Liver (tissue), 3 donors: Measurements from ENCODE around the gene GLT6D1.

Experiments used
- EGR1 ChIP-seq, 2 donors: IDR thresholded peaks; 2 replicates each; pipeline ENCODE4 v1.6.1; 2016 to 2018; ENCODE audit warnings: antibody characterized with exemption in 2 of 2, low read depth in 2 of 2
- GABPA ChIP-seq, 2 donors: IDR thresholded peaks in 1 of 2; conservative IDR thresholded peaks in 1 of 2; 2 replicates each; pipeline ENCODE4 v1.6.1; 2016; ENCODE audit warnings: antibody characterized with exemption in 2 of 2, mild to moderate bottlenecking in 1 of 2, moderate library complexity in 1 of 2
- HNF4A ChIP-seq, 2 donors: conservative IDR thresholded peaks; 2 replicates each; pipeline ENCODE4 v1.6.1; 2016; ENCODE audit warnings: antibody characterized with exemption in 2 of 2, mild to moderate bottlenecking in 2 of 2
- JUND ChIP-seq, 2 donors: IDR thresholded peaks; 2 replicates each; pipeline ENCODE4 v1.6.1; 2016; ENCODE audit warnings: antibody characterized with exemption in 2 of 2
- RAD21 ChIP-seq, 2 donors: IDR thresholded peaks; 2 replicates each; pipeline ENCODE4 v1.6.1; 2016; ENCODE audit warnings: antibody characterized with exemption in 2 of 2, mild to moderate bottlenecking in 2 of 2
- SP1 ChIP-seq: IDR thresholded peaks from 2 replicates; pipeline ENCODE4 v1.6.1; 2018; ENCODE audit warnings: antibody characterized with exemption, mild to moderate bottlenecking
- TAF1 ChIP-seq: conservative IDR thresholded peaks from 2 replicates; pipeline ENCODE4 v1.6.1; 2016; ENCODE audit warnings: antibody characterized with exemption, mild to moderate bottlenecking
- TF ChIP-seq, protein P1 (sequence below): IDR thresholded peaks from 2 replicates; pipeline ENCODE4 v1.6.1; 2016; ENCODE audit warnings: antibody characterized with exemption
- TF ChIP-seq, protein P2 (sequence below): IDR thresholded peaks from 2 replicates; pipeline ENCODE4 v1.6.1; 2016; ENCODE audit warnings: antibody characterized with exemption, mild to moderate bottlenecking
- TF ChIP-seq, protein P3 (sequence below): fragments of 150-350 bp; IDR thresholded peaks from 2 replicates; pipeline ENCODE4 v1.5.1; 2017; ENCODE audit warnings: improper control_type of control experiment, low read depth, low read length; ENCODE audit not compliant: missing input control
- TF ChIP-seq, protein P4 (sequence below): IDR thresholded peaks from 2 replicates; pipeline ENCODE4 v1.6.1; 2016; ENCODE audit warnings: antibody characterized with exemption
- TF ChIP-seq, protein P5 (sequence below): IDR thresholded peaks from 2 replicates; pipeline ENCODE4 v1.6.1; 2016; ENCODE audit warnings: antibody characterized with exemption
- donor health status: healthy.
- donor health status: healthy.

DNA sequence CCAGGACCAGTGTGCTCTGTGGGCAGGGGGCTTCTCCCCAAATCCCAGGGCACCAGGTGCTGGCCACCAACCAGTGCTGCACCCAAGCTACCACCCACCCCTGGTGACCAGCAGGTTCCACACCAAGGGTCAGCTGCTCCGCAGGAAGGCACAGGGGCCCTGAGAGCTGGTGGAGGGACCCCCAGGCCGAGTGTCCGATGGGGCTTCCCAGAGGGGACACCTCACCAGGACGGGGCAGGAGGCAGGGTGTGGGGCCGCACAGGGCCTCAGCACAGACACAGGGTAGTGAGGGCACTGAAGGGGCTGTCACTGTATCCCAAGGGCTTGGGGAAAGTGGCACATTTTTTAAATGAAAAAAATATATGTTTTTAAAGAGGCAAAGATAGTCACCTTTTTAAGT is 41.8 kb upstream of the GLT6D1 start:
- TF ChIP-seq, protein P1, sequence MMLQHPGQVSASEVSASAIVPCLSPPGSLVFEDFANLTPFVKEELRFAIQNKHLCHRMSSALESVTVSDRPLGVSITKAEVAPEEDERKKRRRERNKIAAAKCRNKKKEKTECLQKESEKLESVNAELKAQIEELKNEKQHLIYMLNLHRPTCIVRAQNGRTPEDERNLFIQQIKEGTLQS: no peak
- TF ChIP-seq, protein P2, sequence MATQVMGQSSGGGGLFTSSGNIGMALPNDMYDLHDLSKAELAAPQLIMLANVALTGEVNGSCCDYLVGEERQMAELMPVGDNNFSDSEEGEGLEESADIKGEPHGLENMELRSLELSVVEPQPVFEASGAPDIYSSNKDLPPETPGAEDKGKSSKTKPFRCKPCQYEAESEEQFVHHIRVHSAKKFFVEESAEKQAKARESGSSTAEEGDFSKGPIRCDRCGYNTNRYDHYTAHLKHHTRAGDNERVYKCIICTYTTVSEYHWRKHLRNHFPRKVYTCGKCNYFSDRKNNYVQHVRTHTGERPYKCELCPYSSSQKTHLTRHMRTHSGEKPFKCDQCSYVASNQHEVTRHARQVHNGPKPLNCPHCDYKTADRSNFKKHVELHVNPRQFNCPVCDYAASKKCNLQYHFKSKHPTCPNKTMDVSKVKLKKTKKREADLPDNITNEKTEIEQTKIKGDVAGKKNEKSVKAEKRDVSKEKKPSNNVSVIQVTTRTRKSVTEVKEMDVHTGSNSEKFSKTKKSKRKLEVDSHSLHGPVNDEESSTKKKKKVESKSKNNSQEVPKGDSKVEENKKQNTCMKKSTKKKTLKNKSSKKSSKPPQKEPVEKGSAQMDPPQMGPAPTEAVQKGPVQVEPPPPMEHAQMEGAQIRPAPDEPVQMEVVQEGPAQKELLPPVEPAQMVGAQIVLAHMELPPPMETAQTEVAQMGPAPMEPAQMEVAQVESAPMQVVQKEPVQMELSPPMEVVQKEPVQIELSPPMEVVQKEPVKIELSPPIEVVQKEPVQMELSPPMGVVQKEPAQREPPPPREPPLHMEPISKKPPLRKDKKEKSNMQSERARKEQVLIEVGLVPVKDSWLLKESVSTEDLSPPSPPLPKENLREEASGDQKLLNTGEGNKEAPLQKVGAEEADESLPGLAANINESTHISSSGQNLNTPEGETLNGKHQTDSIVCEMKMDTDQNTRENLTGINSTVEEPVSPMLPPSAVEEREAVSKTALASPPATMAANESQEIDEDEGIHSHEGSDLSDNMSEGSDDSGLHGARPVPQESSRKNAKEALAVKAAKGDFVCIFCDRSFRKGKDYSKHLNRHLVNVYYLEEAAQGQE: no peak
- TF ChIP-seq JUND (IDR thresholded peaks at IDR 0.05) (no peak), TAF1 (no peak), GABPA (IDR thresholded peaks at IDR 0.05 in 1 of 2, conservative IDR thresholded peaks at IDR 0.05 in 1 of 2) (no peak), RAD21 (IDR thresholded peaks at IDR 0.05) (no peak), EGR1 (IDR thresholded peaks at IDR 0.05; ENCODE audit: low read depth in 2 of 2) (no peak), HNF4A (conservative IDR thresholded peaks at IDR 0.05) (no peak), SP1 (no peak)
- TF ChIP-seq, protein P3, sequence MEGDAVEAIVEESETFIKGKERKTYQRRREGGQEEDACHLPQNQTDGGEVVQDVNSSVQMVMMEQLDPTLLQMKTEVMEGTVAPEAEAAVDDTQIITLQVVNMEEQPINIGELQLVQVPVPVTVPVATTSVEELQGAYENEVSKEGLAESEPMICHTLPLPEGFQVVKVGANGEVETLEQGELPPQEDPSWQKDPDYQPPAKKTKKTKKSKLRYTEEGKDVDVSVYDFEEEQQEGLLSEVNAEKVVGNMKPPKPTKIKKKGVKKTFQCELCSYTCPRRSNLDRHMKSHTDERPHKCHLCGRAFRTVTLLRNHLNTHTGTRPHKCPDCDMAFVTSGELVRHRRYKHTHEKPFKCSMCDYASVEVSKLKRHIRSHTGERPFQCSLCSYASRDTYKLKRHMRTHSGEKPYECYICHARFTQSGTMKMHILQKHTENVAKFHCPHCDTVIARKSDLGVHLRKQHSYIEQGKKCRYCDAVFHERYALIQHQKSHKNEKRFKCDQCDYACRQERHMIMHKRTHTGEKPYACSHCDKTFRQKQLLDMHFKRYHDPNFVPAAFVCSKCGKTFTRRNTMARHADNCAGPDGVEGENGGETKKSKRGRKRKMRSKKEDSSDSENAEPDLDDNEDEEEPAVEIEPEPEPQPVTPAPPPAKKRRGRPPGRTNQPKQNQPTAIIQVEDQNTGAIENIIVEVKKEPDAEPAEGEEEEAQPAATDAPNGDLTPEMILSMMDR: no peak
- TF ChIP-seq, protein P4, sequence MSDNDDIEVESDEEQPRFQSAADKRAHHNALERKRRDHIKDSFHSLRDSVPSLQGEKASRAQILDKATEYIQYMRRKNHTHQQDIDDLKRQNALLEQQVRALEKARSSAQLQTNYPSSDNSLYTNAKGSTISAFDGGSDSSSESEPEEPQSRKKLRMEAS: no peak
- TF ChIP-seq, protein P5, sequence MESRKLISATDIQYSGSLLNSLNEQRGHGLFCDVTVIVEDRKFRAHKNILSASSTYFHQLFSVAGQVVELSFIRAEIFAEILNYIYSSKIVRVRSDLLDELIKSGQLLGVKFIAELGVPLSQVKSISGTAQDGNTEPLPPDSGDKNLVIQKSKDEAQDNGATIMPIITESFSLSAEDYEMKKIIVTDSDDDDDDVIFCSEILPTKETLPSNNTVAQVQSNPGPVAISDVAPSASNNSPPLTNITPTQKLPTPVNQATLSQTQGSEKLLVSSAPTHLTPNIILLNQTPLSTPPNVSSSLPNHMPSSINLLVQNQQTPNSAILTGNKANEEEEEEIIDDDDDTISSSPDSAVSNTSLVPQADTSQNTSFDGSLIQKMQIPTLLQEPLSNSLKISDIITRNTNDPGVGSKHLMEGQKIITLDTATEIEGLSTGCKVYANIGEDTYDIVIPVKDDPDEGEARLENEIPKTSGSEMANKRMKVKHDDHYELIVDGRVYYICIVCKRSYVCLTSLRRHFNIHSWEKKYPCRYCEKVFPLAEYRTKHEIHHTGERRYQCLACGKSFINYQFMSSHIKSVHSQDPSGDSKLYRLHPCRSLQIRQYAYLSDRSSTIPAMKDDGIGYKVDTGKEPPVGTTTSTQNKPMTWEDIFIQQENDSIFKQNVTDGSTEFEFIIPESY: no peak
